Activated CD4-positive, alpha-beta T cell treated with anti-CD3 and anti-CD28 coated beads, Interleukin-10, Interleukin-2, amounts not matched to agents 100 ng/mL and 50 ng/mL, durations not matched to agents 16 hours and 8 hours (primary cell): ENCODE data around the gene KLHL26.

ENCODE experiments used
- DNase-seq: peaks from one replicate; pipeline ENCODE4 v3.0.0-alpha.2; 2020

The KLHL26 gene

DNA sequence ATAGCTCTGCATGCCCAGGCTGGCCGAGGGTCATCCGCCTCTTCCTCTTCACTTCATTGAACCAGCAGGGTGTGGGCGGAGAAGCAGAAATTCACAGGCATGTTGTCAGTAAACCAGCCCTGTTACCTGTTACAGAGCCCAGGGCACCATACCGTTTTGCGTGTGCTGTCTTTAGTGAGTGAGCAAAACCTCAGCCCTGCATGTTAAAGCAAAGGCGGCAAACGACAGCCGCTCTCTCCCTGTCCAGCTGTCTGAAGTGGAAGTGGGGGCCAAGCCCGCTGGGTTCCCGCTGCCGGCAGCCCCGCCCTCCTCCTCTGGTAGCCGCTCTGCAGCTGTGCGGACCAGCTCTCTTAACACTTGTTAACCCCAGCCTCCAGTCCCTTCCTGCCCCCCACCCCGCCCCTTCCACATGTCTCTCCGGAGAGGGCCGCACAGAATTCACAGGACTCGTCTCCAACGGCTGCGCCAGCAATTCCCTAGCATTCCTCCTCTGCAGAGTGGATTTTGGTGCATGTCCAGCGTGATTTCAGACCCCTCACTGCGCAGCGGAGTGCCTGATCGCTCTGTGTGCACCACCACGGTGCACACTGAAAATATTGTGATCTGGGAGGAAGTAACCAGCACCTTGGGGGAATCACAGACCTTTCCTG lies 12.7 kb downstream of the KLHL26 start:
- no peak for DNase-seq

- DNase-seq, result no peak
Measured at GRCh38 chr19:18650021-18650390, 13.2 kb downstream of the KLHL26 start.

DNA sequence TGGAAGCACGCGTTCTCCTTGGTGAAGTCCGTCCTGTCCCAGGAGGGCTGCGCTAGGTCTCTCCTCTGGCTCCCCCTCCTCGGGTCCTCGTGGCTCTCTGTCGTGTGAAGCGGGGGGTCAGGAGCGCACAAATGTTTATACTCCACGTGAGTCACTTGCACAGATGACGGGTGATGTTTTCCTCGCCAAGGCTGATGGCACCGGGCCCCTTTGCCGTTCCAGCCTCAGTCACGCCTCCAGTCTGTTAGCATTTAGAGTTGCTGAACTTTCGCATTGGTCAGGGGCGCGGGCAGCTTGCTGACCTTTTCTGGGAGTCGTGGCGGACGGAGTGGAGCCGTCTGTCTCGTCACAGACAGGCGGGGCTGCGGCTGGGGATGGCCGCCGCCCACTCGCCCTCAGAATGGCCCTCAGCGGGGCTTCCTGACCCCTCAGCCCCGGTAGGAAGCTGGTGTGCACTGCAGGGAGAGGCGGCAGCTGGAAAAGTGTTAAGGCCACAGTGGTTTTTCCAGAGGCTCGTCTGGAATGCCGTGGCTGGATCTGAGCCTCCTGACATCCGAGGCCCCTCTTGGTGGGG lies 13.7 kb downstream of the KLHL26 start:
- no peak for DNase-seq

- no peak for DNase-seq
Measured at GRCh38 chr19:18651300-18651699, 14.5 kb downstream of the KLHL26 start.

- no peak for DNase-seq
Measured at GRCh38 chr19:18651733-18652132, 14.9 kb downstream of the KLHL26 start.

DNA sequence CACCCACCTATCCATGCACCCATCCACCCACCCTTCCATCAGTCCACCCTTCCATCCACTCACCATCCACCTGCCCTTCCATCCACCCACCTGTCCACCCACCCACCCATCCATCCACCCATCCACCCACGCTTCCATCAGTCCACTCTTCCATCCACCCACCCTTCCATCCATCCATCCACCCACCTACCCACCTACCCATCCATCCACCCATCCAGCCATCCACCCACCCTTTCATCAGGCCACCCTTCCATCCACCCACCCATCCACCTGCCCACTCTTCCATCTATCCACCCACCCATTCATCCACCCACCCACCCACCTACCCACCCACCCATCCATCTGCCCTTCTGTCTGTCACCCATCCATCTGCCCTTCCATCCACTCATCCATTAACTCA lies 17.0 kb downstream of the KLHL26 start:
- DNase-seq, result no peak

GRCh38 chr19:18654469-18654868 lies 17.6 kb downstream of the KLHL26 start:
- no peak for DNase-seq

DNA sequence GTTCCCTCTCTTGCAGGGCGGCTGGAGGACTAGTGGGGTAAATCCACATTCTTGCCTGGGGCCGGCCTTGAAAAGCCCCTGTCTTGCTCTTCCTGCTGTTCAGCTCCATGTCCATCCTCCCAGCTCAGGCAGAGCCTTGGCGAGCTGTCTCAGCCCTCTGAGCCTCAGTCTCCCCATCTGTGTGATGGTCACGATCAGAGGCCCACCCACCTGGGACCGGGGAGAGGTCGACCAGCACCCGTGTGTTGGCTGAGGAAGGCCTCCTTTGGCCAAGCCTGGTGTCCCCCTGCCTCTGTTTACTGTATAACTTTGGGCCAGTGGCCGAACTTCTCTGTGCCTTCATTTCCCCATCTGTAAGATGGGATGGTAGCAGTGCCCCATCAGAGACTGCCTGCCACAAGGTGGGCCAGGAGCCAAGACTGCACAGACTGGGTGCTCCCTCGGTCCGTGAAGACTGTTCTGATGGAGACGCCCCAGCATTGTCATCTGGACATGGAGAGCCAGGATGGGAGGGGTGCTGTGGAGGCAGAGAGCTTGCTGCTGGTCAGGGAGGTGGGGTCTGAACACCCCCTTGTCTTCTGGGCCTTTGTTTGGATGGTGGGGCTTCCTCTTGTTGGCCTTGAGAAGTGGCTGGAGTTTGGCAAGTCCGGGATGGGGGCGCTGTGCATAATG lies 18.5 kb downstream of the KLHL26 start:
- no peak for DNase-seq

DNA sequence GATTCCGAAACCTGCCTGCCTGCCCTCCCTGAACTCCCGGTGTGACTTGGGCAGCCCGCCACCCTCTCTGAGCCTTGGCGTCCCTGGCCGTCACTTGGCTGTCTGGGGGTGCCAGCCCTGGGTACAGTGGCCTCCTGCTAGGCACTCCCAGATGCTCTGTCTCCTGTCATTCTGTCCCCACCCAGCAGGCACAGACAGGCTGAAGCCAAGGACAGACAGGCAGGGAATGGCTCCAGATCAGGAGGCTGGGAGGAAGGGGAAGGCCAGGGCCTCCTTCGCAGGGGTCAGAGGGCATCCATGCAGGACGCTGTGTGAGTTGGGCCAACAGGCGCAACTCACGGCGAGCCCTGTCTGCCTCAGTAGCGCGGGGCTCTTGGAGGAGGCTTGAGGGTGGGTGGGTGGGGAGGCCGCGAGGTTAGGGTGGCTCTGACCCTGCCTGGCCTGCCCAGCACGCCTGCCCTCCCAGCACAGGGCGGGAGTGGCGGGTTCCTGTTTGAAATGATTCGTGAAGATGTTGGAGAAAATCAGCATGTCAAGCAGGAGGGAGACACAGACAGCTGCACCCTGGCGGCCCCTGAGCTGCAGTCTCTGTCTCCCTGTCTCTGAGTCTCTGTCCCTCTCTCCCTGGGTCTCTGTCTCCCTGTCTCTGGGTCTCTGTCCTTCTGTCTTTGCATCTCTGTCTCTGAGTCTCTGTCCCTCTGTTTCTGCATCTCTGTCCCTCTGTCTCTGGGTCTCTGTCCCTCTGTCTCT lies 19.7 kb downstream of the KLHL26 start:
- no peak for DNase-seq

GRCh38 chr19:18657590-18658365 lies 20.9 kb downstream of the KLHL26 start:
- no peak for DNase-seq

DNA sequence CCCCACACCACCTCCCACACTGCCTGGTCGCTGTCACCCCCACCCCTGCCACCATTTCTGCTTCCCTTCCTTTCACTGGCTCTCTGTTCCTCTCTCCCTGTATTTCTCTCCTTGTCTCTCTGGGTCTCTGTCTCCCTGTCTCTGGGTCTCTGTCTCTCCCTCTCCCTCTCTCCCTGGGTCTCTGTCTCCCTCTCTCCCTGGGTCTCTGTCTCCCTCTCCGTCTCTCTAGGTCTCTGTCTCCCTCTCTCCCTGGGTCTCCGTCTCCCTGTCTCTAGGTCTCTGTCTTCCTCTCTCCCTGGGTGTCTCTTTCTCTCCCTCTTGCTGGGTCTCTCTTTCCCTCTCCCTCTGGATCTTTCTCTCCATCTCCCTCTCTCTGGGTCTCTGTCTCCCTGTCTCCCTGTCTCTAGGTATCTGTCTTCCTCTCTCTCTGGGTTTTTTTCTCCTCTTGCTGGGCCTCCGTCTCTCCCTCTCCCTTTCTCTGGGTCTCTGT lies 21.6 kb downstream of the KLHL26 start:
- no peak for DNase-seq

DNA sequence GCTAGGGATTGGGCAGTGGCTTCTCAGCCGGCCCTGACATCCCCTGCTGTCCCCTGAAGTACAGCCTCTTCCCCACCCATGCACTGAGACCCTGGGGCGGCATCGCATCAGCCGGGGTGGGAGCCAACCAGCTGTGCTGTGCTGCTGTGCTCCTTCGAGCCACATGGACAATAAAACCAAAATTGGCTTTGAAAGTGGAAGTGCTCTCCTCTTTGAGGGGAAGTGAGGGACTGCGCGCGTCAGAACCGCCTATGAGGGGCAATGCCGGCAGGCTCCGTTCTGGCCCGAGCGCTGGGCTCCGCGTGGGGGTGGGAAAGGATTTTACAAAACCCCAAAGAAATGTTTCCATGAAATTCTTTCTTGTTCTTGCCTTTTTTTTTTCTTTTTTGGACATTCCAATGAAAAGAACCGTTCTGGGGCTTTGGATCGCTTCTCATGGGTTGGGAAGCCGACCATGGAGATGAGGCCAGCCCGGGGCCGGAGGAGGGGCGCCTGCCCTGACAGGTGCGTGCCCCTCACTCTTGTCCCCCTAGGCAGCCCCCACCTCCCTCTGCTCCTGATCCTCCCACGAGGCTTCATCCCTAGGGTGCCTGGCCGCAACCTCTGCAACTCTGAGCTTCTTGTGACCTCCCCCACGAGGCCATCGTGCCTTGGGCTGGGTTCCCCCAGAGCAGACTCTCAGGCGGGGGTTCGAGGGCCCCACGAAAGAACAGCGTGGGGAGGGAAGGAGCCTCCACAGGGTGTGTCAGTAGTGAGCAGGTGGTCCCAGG lies 22.6 kb downstream of the KLHL26 start:
- DNase-seq, result no peak

DNA sequence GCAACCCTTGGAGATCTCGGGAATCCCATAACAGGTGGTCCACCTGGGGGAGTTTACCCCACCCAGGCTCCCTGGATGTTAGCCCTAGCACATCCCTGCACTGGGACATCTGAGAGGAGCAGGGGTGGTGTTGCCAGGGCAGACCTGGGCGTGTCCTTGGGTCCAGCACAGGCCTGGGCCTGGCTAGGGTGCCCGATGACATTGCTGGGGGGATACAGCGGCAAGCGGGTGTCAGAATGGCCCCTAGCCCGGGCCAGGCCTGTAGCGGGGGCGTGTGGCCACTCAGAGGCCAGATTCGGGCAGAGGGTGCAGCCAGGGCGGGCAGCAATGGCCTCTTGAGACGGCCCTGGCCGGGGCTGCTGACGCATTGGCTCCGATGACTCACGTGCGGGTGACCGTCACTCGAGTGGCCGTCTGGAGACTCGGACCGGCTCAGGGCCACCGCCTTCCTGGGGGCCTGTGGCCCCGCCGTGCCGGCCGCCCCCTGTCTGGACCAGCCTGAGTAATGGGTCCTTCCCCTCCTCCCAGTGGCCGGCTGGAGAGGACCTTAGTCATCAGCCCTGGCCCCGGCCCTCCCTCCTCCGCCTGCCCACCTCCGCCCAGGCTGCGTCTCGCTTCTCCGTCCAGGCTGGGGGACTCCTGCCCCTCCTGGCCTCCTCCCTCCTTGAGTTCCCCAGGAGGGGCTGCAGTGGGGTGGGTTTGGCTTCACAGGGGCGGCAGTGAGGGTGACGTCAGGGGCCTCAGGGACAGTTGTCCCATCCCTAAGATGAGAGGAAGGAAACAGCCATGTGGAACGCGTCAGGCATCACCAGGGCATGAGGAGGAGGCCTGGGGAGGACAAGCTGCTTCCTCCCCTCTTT lies 23.5 kb downstream of the KLHL26 start:
- no peak for DNase-seq

DNA sequence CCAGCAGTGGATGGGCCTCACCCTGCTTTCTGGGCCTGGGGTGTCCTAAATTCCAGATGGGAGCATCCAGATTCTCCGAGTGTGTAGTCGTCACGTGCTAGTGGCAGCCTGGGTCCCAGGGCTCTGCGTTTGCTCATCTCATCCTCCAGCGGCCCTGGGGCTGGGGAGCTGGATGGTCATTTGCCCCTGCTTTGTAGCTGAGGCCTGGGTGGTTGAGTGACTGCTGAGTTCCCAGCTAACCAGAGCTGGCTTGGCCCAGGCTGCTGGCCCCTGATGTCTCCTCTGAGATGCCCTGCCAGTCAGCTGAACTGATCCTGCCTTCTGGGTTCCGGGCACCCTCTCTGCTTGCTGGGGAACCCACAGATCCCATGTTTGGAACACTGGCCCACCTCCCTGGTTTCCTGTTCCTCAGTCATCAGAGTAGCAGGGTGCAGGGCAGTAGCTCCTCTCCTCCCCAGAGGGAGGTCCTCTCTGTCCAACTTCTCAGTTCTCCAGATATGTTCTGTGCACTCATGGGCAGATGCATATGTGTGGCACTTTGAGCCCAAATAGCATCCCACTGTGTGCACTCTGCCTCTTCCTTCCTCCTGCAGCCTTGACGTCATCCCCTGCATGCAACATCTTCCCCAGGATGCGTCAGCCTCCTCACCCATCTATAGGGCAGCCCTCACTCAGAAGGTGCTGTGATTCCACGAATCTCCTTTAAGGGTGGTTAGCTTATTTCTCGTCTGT lies 24.3 kb downstream of the KLHL26 start:
- no peak for DNase-seq

DNA sequence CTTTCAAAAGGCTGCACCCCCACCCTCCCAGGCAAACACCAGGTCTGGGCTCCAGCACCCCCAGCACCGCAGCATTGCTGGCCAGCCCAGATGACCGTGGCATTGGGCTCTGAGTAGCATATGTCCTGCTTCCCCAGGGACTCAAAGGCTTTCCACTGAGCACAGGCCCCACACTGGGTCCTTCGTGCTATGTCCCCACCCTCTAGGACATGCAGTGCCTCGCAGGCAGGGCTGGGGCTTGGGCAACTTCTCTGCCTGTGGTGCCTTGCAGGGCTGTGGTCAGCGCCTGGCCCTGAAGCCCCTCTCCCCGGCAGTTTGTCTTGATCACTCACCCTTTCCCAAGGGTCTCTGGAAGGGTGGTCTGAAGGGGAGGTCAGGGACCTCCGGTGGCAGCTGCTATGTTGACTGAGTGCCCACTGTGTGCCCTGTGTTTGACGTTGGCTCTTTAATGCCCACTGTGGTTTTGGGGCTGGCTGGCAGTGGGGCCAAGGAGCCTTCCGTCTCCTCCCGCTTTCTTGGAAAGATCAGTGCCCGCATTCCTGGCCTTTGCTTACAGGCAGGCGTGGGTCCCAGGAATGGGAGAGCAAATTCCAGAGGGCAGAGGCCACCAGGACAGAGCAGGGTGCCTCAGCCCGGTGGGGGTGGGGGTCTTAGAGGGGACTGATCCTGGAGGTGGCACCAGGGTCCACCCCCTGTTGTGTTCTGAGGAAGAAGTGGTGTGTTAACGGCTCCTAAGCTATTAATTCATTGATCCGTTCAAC lies 26.3 kb downstream of the KLHL26 start:
- no peak for DNase-seq

GRCh38 chr19:18663940-18664530 lies 27.2 kb downstream of the KLHL26 start:
- DNase-seq, result no peak

DNA sequence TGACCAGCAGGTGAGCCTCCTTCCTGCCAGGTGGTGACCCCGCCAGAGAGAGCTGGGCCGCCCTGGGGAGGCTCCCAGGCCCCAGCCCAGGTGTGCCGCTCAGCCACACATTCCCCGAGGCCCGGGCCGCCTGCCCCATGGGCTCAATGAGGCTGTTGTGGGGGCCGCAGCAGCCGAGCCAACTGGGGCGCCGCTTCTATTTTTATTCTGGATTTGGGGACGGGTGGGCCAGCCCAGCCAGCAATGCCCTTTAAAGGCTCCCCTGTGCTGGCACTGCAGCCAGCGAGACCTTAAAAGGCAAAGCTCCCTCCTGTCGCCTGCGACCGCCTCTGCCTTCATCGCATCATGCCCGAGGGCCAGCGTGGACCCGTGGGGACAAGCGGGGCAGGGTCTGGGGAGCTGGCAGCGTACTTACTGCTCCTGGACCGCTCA lies 29.0 kb downstream of the KLHL26 start:
- no peak for DNase-seq

- no peak for DNase-seq
Measured at GRCh38 chr19:18666317-18666716, 29.5 kb downstream of the KLHL26 start.

DNA sequence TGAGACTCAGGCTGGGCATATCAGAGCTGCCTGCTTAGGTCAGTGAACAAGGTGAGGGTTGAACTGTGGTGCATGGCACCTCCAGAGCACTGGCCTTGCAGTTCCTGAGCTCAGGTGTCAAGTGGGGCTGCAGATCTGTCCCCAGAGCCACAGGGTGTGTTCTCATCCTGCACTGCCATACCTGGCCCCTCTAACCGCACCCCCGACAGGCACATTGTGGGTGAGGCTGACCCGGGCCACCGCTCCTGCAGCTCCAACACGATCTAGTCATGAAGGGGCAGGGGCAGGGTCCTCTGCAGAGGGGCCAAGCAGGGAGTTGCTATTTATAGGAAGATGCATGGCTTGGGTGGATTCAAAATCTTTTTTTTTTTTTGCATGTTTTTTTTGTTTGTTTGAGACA lies 30.0 kb downstream of the KLHL26 start:
- no peak for DNase-seq
